Activated T-cell treated with anti-CD3 and anti-CD28 coated beads, Interleukin-2, amount 50 U/mL, for 24 hours (primary cell): ENCODE measurements around the gene OSGEPL1.

Source experiments
- DNase-seq: peaks from one replicate; pipeline ENCODE4 v3.0.0-alpha.2; 2020
- H3K27ac Mint-ChIP-seq: 2 replicates; pipeline ENCODE4 v1.8.0; 2020; ENCODE audit warnings: mild to moderate bottlenecking, mixed read lengths
- H3K27me3 Mint-ChIP-seq: 2 replicates; pipeline ENCODE4 v1.8.0; 2020; ENCODE audit warnings: mixed read lengths
- H3K36me3 Mint-ChIP-seq: 2 replicates; pipeline ENCODE4 v1.8.0; 2020; ENCODE audit warnings: low read depth, mixed read lengths
- H3K4me1 Mint-ChIP-seq: 2 replicates; pipeline ENCODE4 v1.8.0; 2020; ENCODE audit warnings: low read depth, mixed read lengths
- H3K4me3 Mint-ChIP-seq: 2 replicates; pipeline ENCODE4 v1.8.0; 2020; ENCODE audit warnings: mild to moderate bottlenecking, moderate library complexity, mixed read lengths
- H3K9me3 Mint-ChIP-seq: 2 replicates; pipeline ENCODE4 v1.8.0; 2020; ENCODE audit warnings: mixed read lengths

OSGEPL1 gene

GRCh38 chr2:189700681-189701080 is 61.9 kb downstream of the OSGEPL1 start:
- no peaks in the 10 kb centered on the region for H3K27me3 Mint-ChIP-seq

GRCh38 chr2:189698020-189698887 is 64.3 kb downstream of the OSGEPL1 start:
- H3K27ac Mint-ChIP-seq, result no peak overlapping the region
- no peak overlapping the region for H3K4me3 Mint-ChIP-seq
- no peaks in the 10 kb centered on the region for H3K4me1 Mint-ChIP-seq
- H3K36me3 Mint-ChIP-seq, result peaks cover 8% of the 10 kb centered on the region
- no peaks in the 10 kb centered on the region for H3K27me3 Mint-ChIP-seq
- no peak for DNase-seq
- no peaks in the 10 kb centered on the region for H3K9me3 Mint-ChIP-seq

More at GRCh38 chr2:189700681-189701080, 61.9 kb downstream of the OSGEPL1 start:
- H3K9me3 Mint-ChIP-seq, result no peaks in the 10 kb centered on the region
- no peak overlapping the region for H3K4me3 Mint-ChIP-seq
- H3K4me1 Mint-ChIP-seq, result no peaks in the 10 kb centered on the region
- H3K36me3 Mint-ChIP-seq, result peaks cover 5% of the 10 kb centered on the region
- DNase-seq, result no peak
- H3K27ac Mint-ChIP-seq, result no peak overlapping the region
